HG03196 (cell line): ENCODE results near the gene TPCN1.
"Not testable (repeated sequence)": the region's sequence is repeated elsewhere in the genome, so short reads cannot be mapped to it uniquely, and the experiment has no call there.

Source experiments
- ATAC-seq: cut with Tn5 transposase; IDR thresholded peaks from one replicate; pipeline ENCODE4 v1.9.1; 2021; ENCODE audit not compliant: unreplicated experiment

The TPCN1 gene

GRCh38 chr12:113196582-113196981, 24.7 kb upstream of the TPCN1 start:
- no peak for ATAC-seq

GRCh38 chr12:113196990-113197389, 24.3 kb upstream of the TPCN1 start:
- ATAC-seq = peak; percentile 52

- no peak for ATAC-seq
Measured at GRCh38 chr12:113197518-113198077, 23.7 kb upstream of the TPCN1 start.

- no peak for ATAC-seq
Measured at GRCh38 chr12:113198296-113198695, 23.0 kb upstream of the TPCN1 start.

GRCh38 chr12:113200021-113200797, 21.1 kb upstream of the TPCN1 start:
- no peak for ATAC-seq

GRCh38 chr12:113201187-113202177, 19.8 kb upstream of the TPCN1 start:
- ATAC-seq = no peak

- ATAC-seq = no peak
Measured at GRCh38 chr12:113202300-113203075, 18.8 kb upstream of the TPCN1 start.

- no peak for ATAC-seq
Measured at GRCh38 chr12:113203852-113204760, 17.2 kb upstream of the TPCN1 start.

- ATAC-seq = no peak
Measured at GRCh38 chr12:113204804-113205203, 16.5 kb upstream of the TPCN1 start.

GRCh38 chr12:113206802-113207201, 14.5 kb upstream of the TPCN1 start:
- not testable (repeated sequence) for ATAC-seq

- peak; percentile 2 for ATAC-seq
Measured at GRCh38 chr12:113207613-113208040, 13.6 kb upstream of the TPCN1 start.

GRCh38 chr12:113208041-113208934, 13.0 kb upstream of the TPCN1 start:
- peak; percentile 78 for ATAC-seq

GRCh38 chr12:113211160-113211559, 10.1 kb upstream of the TPCN1 start:
- ATAC-seq = no peak

- ATAC-seq = peak; percentile 65
Measured at GRCh38 chr12:113214895-113215400, 6.3 kb upstream of the TPCN1 start.

- no peak for ATAC-seq
Measured at GRCh38 chr12:113216027-113216426, 5.2 kb upstream of the TPCN1 start.

- ATAC-seq = no peak
Measured at GRCh38 chr12:113220593-113221180, 577 bp upstream of the TPCN1 start.

- no peak for ATAC-seq
Measured at GRCh38 chr12:113221997-113222729, 899 bp downstream of the TPCN1 start.
